ENCODE measurements around the gene HAGH. TPM values are rescaled to one million over a fixed set of nuclear protein-coding genes. Genes with fewer than 3 reads are reported as not detected.
"Not testable (repeated sequence)": the region's sequence is repeated elsewhere in the genome, so short reads cannot be mapped to it uniquely, and the experiment has no call there.

HAGH gene
- total RNA-seq, 1 experiment from 2014 or later, result 31.3 TPM

- no peak for DNase-seq (ENCODE audit: low spot score)
These were observed 16.5 kb downstream of the HAGH start for GRCh38 chr16:1810106-1810505.

GRCh38 chr16:1809281-1809801 lies 17.3 kb downstream of the HAGH start:
- DNase-seq (ENCODE audit: low spot score), result no peak

- DNase-seq (ENCODE audit: low spot score), result no peak
These were observed 17.9 kb downstream of the HAGH start for GRCh38 chr16:1808691-1809090.

GRCh38 chr16:1807626-1808025 lies 19.0 kb downstream of the HAGH start:
- no peak for DNase-seq (ENCODE audit: low spot score)

DNA sequence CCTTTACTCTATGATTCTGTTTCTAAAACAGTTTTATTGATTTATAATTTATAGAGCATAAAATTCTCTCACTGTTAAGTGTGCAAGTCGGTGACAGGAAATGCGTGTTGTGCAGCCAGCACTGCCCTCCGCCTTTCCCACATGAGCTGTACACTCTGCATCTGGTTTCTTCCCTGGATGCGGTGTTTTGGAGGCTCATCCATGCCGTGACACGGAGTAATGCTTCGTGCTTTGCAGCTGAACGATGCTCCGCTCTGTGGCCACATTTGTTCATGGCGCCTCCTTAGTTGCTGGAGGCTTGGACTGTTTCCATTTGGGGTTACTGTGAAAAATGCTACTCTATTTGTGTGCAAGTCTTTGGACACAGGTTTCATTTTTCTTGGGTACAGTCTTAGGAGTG lies 25.9 kb downstream of the HAGH start:
- no peak for DNase-seq (ENCODE audit: low spot score)

DNA sequence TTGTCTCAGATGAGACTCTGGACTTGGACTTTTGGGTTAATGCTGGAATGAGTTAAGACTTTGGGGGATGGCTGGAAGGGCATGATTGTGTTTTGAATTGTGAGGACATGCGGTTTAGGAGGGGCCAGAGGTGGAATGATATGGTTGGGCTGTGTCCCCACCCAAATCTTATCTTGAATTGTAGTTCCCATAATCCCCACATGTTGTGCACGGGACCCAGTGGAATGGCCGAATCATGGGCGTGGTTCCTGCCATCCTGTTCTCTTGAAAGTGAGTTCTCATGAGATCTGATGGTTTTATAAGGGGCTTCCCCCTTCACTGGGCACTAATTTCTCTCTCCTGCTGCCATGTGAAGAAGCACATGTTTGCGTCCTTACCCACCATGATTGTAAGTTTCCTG lies 27.4 kb downstream of the HAGH start:
- DNase-seq (ENCODE audit: low spot score), result not testable (repeated sequence)

DNA sequence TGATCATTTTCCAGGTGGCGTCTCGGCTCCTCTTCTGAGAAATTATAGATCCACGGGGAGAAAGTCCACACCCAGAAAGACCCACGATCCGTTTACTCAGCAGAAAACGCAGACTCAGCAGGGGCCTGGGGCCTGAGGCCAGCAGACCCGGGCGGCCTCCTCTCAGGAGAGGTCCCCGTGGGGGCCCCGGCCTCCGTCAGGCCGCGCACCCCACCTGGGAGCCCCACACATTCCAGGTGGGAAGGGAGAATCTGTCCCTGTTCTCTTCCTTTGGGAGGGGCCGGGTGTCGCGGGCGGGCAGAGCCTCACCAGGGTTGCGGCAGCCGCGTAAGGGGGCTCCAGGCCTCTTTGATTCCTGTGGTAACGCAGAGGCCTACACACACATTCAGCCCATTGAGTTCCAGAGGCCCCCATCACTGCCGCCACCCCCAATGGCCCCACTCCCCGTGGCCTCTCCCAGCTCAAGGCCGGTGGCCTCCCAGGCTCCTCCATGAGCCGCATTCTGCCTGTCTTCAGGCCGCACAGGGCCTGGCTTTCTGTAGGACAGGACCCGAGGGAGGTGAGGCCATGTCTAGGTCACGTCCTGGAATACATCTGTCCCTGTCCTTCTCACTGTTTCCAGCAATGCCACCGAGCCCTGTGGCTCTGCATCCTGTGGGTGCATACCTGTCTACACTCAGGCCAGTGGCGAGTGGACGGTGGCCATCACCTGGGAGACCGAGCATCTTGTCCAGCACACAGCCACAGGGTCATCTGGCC lies 31.5 kb downstream of the HAGH start:
- DNase-seq (ENCODE audit: low spot score), result no peak

DNA sequence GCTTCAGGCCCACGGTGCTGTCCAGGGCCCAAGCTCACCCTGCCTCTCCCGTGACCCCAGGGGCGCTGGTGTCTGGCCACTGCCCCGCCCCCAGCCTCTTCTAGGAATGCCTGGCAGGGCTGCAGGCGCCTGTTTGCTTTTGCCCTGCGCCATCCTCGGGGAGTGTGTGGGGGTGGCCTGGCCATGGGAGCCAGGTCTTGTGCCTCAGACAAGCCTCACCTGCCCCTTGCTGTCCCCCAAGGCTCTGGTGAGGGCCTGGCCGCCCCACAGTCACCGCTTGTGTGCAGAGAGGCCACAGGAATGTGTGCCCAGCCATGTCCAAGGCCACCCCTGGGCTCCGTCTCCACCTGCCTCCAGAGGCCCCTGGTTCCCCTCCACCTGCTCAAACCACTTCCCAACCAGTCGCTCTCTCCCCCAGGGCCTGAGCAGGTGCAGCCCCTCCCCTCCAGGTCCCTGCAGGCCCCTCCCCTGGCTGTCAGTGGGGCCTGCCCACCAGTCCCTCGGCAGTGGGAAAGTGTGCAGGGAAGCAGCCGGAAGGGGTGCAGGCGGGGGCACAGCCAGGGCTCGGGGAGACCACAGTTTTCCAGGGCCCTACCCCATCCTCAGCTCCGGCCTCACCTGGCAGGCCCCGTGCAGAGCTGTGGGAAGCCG lies 32.3 kb downstream of the HAGH start:
- DNase-seq (ENCODE audit: low spot score), result no peak

GRCh38 chr16:1793578-1794220 lies 32.9 kb downstream of the HAGH start, which contains the start of gene IGFALS:
TSS of gene IGFALS (minus strand) at chr16:1793705. CDS start at chr16:1793652, 53 bp downstream.
- no peak for DNase-seq (ENCODE audit: low spot score)

GRCh38 chr16:1792836-1793577 lies 33.6 kb downstream of the HAGH start:
- DNase-seq (ENCODE audit: low spot score), result no peak

DNA sequence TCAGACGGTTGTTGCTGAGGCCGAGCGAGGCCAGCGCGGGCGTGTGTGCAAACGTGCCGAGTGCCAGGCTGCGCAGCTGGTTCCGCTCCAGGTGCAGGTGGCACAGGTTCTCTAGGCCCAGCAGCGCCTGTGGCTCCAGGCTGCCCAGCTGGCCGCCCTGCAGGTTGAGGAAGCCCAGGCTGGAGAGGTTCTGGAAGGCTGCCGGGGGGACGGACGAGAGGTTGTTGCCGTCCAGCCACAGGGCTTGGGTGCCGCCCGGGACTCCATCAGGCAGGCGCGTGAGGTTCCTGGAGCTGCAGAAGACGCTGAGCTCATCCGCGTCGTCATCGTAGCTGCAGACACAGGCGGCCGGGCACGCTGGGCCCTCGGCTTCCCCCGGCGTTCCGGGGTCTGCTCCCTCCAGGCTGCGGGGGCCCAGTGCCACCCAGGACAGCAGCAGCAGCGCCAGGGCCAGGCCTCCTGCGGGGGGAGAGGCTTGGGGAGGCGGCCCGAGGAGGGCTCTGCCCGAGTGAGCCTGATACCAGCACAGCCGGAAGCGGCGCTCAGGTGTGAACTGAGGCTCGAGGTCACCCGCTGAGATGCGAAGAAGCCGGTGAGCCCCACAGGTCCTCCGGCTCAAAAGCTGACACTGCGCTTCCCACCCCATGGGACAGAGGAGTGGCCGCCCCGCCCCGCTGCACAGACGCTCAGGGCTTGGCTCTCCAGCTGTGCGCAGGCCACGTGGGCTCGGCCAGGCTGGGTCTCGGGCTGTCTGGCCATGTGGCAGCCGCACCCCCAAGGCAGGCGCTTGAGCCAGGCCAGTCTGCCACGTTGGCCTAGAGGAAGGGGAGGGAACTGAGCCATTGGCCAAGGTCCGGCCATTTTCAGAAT lies 34.4 kb downstream of the HAGH start:
- DNase-seq (ENCODE audit: low spot score), result no peak

- DNase-seq (ENCODE audit: low spot score), result no peak
These were observed 35.2 kb downstream of the HAGH start for GRCh38 chr16:1791256-1791942.

DNA sequence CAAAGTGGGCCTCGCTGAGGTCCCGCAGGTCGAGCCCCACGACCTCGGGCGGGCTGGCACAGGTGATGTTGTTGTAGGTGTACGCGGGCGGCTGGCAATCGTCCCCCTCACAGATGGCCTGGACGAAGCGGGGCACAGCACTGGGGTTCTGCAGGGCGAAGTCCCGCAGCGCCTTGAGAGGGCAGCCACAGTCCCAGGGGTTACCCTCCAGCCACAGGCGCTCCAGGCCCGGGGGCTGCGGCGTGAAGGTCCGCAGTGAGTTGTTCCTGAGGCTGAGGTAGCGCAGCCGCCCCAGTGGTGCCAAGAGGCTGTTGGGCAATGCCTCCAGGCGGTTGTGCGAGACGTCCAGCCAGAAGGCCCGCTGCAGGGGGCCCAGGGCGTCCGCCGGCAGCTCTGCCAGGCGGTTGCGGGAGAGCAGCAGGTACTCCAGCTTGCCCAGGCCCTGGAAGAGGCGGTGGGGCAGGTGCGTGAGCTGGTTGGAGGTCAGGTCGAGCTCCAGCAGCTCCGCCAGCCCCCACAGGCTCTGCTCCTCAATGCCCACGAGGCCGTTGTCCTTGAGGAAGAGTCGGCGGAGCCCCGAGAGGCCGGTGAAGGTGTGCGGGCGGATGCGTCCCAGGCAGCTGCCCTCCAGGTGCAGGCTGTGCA lies 35.9 kb downstream of the HAGH start:
- DNase-seq (ENCODE audit: low spot score), result no peak

DNA sequence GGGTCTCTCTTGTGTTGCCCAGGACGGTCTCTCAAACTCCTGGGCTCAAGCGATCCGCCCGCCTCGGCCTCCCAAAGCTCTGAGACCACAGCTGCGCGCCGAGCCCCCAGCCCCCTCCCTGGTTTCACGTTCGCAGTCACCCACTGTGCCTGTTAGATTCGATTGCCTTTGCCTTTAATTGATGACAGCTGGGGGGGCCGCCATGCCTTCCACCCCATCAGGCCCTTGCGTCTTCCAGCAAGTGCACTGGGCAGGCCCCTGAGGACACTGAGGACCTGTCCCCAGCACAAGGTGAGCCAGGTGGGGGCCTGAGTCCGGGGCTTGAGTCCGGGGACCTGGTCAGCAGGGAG lies 36.4 kb downstream of the HAGH start:
- no peak for DNase-seq (ENCODE audit: low spot score)

GRCh38 chr16:1789643-1790045 lies 37.0 kb downstream of the HAGH start:
- DNase-seq (ENCODE audit: low spot score), result no peak

GRCh38 chr16:1788708-1789100 lies 37.9 kb downstream of the HAGH start:
- no peak for DNase-seq (ENCODE audit: low spot score)

DNA sequence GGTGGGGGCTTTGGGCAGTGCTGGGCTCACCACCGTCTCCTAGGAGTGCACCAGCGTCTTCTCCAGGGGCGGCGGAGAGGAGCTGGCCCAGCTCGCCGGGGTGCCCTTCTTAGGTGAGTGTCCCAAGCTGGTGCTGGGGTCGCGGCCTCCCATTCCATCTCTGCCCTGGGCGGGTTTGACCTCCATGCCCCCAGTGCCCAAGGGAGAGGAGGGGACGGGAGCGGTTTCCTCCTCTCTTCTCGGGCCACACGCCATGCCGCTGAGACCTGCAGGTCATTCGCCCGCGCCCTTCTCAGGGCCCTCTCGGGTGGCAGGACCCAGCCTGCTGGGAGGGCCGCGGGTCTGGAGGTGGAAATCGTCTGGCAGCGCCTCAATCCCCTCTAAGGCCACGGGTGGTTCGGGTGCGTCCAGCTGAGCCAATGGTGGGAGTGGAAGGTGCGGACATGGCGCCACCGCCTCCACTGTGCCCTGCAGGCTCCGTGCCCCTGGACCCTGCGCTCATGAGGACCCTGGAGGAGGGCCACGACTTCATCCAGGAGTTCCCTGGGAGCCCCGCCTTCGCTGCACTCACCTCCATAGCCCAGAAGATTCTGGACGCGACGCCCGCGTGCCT lies 38.4 kb downstream of the HAGH start:
- DNase-seq (ENCODE audit: low spot score), result no peak

- no peak for DNase-seq (ENCODE audit: low spot score)
These were observed 39.1 kb downstream of the HAGH start for GRCh38 chr16:1787322-1788094.

- DNase-seq (ENCODE audit: low spot score), result no peak
These were observed 39.6 kb downstream of the HAGH start for GRCh38 chr16:1787056-1787321.

Measured in H4 (cell line).